Kidney glomerular epithelial cell (primary cell): ENCODE results near the gene MYPN.
A peak's percentile ranks its signal among the peaks of the same experiment; 100 is the strongest.
"Not testable (repeated sequence)": the region's sequence is repeated elsewhere in the genome, so short reads cannot be mapped to it uniquely, and the experiment has no call there.

Experiments
- DNase-seq: peaks from one replicate; lab custom pipeline; 2025; lab: John Stamatoyannopoulos, UW

The MYPN gene

DNA sequence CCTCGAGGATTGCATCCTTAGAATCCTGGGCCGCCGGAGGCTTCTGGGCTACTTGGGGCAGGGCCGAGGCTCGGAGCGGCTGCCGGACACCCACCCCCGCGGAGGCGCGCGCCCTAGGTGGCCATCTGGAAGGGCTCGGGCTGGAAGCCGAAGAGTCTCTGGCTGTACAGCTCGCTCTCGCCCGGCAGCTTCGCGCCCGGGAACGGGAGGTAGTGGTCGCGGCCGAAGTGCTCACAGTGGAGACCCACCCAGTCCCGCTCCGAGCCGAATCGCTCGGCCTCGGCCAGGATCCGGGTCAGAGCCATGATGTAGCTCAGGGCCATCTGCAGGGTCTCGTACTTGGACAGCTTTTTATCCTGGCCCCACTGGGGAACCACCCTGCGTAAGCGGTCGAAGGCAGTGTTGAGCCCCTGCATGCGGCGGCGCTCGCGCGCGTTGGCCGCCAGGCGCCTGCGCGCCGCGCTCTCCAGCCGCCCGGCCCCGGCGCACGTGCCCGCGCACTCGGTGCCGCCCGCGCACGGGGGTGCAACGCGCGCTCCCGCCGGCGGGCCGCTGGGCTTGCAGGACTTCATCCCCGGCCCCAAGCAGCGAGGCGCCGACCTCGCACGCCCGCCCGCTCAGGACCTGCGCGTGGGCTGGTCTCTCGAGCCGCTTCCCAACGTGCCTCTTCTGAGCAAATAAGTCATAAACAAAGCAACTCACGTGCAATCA, 122.0 kb downstream of the MYPN start:
- peak; percentile 31 for DNase-seq

- no peak for DNase-seq
Observed at GRCh38 chr10:68231817-68232251, 122.5 kb downstream of the MYPN start, which contains the start of gene ATOH7. ATOH7 (minus strand) TSS chr10:68232113; CDS start chr10:68231677, 436 bp downstream.

GRCh38 chr10:68233046-68233445, 123.8 kb downstream of the MYPN start:
- no peak for DNase-seq

- no peak for DNase-seq
Observed at GRCh38 chr10:68235111-68235510, 125.8 kb downstream of the MYPN start.

DNA sequence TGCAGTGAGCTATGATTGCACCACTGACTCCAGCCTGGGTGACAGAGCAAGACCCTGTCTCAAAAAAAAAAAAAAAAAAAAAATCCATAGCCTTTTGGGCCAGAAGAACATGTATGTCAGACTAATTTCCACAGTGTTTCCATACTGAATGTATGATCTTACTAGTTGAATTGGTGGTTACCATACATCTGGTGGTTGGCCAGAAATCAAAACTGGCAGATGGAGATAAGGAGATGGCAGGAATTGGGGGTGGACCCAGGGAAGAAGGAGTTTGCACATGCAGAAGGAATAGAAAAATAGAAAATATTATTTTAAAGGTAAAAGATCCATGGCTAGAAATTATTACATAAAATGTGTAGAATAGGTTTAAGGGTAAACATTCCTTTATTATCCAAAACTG, 126.3 kb downstream of the MYPN start:
- DNase-seq: no peak

- no peak for DNase-seq
Observed at GRCh38 chr10:68237173-68237572, 127.9 kb downstream of the MYPN start.

DNA sequence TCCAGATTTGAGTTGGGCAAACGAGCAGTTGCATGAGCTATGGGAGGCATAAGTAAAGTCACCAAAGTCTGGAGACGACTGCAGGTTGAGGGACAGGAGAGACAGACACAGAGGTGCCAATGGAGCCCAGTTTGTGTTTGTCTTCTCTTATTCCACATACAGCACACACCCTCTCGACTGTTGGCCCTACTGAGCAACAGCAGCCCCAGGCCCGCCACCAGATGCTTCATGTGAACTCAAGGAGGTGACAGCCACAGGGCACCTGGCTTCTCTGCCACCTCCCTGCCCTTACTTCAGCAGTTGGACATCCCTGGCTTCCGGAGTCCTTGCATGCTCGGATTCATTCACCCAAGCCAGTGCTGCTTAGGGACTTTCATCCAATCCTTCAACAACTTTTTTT, 129.1 kb downstream of the MYPN start:
- no peak for DNase-seq

- DNase-seq: no peak
Observed at GRCh38 chr10:68239069-68239468, 129.8 kb downstream of the MYPN start.

DNA sequence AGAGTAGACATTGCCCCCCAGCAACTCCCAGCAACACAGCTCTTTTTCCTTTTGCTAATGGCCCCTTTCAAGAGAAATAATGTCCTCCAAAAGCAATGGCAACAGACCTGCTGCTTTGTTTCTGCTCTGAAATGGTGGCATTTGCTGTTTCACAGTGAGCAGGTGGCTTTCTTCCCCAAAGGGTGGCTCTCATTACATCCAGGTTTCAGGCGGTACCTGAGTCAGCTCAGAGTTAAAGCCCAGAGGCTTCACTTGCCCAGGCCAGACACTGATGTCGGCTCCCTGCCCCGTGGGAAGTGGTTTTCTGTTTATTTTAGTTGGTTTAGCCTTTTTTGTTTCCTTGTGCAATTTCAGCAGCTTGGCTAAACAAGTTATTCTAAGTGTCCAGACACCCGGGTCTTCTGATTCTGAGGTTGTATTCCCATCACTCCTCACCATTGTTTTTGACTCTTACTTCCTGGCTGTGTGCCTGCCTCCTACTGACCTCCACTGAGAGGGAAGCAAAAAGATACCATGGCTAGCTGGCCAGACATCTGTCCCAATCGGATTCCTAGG, 130.4 kb downstream of the MYPN start:
- no peak for DNase-seq

DNA sequence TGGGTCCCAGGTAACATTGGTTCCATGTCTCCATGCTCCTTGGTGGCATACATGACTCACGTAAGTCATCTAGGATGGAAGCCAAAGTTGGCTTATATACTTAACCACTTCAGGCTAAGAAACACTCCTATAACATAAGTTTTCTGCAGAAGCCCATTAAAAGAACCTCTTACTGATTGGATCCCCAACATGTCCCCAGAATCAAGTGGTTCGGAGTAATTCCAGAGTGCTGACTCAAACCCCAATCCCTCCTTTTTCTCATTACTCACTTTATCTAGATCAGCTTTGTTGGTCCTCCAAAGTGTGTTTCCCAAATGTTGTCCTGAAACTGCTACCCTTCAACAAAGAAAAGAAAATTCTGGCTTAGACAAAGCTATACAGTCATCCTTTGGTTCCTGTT, 132.8 kb downstream of the MYPN start:
- DNase-seq: no peak

GRCh38 chr10:68246397-68246796, 137.1 kb downstream of the MYPN start:
- DNase-seq: not testable (repeated sequence)

GRCh38 chr10:68247931-68248330, 138.6 kb downstream of the MYPN start:
- DNase-seq: no peak

DNA sequence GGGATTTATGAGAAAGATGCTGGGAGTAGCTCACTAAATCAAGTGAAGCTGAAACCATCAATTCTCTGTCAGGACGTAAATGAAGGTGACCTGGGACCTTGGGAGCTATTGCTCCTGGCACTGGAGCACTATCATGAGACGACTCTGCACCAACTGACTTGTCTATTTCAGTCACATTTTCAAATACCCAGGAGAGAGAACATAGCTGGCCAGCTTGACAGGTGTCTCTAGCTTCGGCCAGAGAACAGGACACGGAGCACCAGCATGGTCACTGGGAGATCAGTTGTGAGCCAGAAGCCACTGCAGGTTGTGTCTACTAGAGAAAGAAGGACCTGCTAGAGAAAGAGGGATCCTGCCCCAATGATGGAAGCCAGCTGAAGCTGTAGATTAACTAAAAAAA, 140.0 kb downstream of the MYPN start:
- DNase-seq: no peak

DNA sequence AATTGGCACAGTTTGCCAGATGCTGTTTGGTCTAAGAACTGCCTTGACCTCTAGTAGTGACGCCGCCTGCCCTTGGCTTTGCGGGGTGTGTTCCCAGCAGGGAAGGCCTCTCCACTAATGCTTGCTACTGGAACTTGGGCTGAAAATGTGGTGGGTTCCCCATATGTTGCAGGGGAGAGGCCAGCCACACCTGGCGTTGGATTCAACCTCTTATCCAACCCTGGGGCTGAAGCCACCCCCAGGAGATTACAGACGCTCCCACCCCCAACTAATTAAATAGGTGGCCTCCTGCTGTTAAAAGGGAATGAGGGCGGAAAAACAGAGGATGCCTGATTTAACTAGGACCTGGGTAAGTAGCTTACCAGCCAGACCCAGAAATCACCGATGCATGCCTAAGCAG, 141.9 kb downstream of the MYPN start:
- no peak for DNase-seq

GRCh38 chr10:68251625-68252495, 142.6 kb downstream of the MYPN start:
- DNase-seq: no peak

- no peak for DNase-seq
Observed at GRCh38 chr10:68253346-68253745, 144.1 kb downstream of the MYPN start.

DNA sequence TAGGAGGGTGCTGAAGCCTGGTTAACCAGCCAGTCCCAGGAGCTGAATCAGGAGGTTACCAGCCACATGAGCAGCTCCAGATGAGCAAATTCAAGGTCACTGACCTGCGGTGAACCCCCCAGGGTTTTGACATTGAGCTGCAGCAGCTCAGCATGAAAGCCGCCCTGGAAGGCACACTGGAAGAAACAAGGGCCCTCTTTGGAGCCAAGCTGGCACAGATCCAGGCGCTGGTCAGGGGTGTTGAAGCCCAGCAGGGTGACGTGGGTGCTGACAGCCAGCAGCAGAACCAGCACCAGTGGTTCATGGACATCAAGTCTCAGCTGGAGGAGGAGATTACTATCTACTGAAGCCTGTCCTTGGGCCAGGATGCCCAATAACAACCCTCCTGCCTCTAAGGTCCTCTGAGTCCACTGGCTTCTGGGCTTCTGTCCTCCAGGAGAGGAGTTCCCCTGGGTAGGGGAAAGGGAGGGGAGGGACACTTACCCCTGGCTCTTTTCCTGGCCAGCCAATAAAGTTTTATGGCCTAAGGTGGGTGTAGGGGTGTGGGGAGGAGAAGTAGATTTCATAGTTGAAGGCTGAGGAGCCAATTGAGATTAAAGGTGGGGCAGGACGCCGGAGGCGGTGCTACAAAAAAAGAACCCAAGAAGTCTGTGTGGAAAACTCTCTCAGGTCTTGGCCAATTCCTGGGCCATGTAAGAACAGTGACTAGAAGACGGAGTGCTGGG, 152.0 kb downstream of the MYPN start:
- DNase-seq: no peak
